Colon (tissue), 2 donors: ENCODE data around the gene C16orf92.
"Not testable (repeated sequence)": the region's sequence is repeated elsewhere in the genome, so short reads cannot be mapped to it uniquely, and the experiment has no call there.

Experiments
- FAIRE-seq: peaks from 2 replicates; lab custom pipeline; 2012; peaks lifted over from hg19 to GRCh38; lab: Jason Lieb, UNC
- donor health status: control.
- donor health status: control.

The C16orf92 gene

GRCh38 chr16:30027588-30028437 is 4.8 kb downstream of the C16orf92 start:
- no peak for FAIRE-seq

DNA sequence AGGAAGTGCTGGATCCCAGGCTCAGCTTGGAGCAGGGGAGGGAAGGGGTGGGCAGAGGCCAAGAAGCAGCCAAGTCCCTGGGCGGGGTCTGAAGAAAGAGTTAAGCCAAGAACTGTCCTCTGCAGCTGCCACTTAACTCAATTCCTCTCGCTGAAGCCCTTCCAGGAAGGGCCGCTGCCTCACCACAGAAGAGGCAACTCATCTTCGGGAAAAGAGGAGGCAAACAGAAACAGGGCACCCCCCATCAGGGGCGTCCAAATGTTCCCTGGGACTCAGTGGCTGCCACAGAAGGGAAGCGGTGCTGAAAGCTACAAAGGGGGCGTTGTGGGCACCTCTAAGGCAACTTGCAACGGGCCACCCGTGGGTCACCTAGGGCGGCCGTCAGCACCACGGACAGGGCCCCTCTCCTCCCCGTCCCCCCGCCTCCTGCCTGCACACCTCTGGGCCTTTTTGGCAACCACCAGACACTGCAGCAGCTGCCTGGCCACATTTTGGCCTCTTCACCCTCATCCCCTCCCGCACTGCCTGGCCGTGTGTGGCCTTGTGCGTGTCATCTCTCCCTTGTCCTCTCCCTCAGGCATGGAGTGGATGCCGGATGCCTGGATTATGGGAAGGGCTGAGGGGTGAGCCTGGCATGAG is 5.6 kb downstream of the C16orf92 start:
- no peak for FAIRE-seq

DNA sequence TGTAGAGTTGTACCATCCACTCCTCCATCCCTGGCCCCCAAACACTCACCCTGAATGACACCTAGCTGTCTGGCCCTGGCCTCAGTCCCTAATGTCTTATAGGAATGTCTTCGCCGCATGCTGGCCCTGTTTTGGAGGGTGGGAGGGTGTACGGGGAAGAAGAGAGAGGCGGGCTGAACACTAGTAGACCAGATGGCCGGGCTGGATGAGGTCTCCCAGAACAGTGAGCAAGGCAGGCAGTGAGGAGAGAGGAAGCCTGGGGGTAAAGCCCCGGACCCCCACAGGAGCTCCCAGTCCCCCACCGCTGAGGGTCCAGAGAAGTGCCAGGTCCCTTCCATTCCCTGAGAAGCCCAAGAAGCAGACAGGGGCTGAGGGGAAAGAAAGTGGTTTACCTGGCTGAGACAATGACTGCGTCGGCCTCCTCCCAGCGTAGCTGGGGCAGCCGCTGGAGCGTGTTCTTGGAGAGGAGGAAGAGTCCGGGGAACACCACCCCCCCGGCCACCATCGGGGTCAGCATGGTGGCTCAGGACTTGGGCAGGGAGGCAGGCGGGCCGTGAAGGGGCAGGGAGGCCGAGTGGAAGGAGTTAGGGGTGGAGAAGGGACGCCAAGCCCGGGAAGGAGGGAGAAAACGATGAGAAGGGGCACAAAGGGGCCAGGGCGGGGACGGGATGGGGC is 7.2 kb downstream of the C16orf92 start:
- no peak for FAIRE-seq

- FAIRE-seq: no peak
These were observed 7.9 kb downstream of the C16orf92 start, which contains the start of gene TLCD3B for GRCh38 chr16:30030841-30031413. Gene TLCD3B, minus strand, starts transcription at chr16:30031271. Its CDS starts 744 bp downstream, at chr16:30030527.

DNA sequence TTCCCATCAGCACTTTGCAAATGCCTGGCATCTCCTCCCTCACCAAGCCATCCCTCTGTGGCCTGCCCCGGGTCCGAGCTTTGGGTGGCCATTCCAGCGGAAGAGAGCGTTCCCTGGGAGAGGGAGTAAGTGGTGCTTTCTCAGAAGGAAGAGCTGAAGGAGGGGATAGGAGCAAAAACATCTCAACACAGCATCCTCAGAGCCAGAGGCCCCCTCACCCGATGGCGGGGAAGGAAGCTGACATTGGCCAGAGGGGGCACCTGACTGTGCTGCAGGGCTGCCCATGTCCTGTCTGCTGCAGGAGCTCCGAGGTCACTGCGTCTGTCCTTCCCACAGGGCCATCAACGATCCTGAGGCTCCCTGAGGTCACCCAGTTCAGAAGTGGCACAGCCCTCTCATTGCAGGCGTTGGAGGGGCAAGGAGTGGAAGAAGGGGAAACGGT is 8.5 kb downstream of the C16orf92 start:
- FAIRE-seq: no peak

- FAIRE-seq: no peak
These were observed 9.3 kb downstream of the C16orf92 start for GRCh38 chr16:30032083-30032819.

- FAIRE-seq: no peak
These were observed 10.3 kb downstream of the C16orf92 start for GRCh38 chr16:30033270-30033669.

GRCh38 chr16:30040221-30040620 is 17.2 kb downstream of the C16orf92 start:
- FAIRE-seq: no peak

- FAIRE-seq: not testable (repeated sequence)
These were observed 17.7 kb downstream of the C16orf92 start for GRCh38 chr16:30040690-30041089.

- no peak for FAIRE-seq
These were observed 18.8 kb downstream of the C16orf92 start for GRCh38 chr16:30041841-30042240.

GRCh38 chr16:30046178-30046577 is 23.2 kb downstream of the C16orf92 start:
- no peak for FAIRE-seq

GRCh38 chr16:30046588-30046987 is 23.6 kb downstream of the C16orf92 start:
- FAIRE-seq: no peak

GRCh38 chr16:30049871-30050270 is 26.9 kb downstream of the C16orf92 start:
- FAIRE-seq: no peak

- FAIRE-seq: no peak
These were observed 28.5 kb downstream of the C16orf92 start for GRCh38 chr16:30051518-30051917.

- no peak for FAIRE-seq
These were observed 29.8 kb downstream of the C16orf92 start for GRCh38 chr16:30052671-30053372.

DNA sequence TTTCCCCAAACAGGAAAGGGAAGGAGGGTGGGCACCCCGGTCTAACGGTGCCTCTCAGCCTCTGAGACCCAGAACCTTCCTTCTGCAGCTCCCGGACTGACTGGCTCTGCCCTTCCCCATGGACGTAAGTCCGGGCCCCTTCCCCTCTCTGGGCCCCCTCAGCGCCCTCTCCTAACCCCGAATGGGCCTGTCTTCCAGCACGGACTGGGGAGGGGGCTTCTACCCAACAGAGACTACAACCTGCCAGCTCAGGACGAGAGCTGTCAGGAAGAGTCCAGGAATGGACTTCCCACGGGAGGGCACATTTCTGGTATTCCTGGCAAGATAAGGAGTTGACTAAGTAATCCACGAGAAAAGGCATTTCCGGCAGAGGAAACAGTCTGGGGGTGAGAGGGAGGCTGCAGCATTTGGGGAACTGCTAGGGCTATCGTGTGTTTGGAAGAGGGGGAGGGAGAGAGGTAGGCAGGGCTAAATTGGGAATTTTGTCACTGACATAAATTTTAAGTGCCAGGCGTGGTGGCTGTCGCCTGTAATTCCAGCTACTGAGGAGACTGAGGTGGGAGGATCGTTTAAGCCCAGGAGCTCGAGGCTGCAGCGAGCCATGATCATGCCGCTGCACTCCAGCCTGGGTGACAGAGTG is 30.5 kb downstream of the C16orf92 start:
- no peak for FAIRE-seq

- FAIRE-seq: no peak
These were observed 31.5 kb downstream of the C16orf92 start for GRCh38 chr16:30054451-30054850.

DNA sequence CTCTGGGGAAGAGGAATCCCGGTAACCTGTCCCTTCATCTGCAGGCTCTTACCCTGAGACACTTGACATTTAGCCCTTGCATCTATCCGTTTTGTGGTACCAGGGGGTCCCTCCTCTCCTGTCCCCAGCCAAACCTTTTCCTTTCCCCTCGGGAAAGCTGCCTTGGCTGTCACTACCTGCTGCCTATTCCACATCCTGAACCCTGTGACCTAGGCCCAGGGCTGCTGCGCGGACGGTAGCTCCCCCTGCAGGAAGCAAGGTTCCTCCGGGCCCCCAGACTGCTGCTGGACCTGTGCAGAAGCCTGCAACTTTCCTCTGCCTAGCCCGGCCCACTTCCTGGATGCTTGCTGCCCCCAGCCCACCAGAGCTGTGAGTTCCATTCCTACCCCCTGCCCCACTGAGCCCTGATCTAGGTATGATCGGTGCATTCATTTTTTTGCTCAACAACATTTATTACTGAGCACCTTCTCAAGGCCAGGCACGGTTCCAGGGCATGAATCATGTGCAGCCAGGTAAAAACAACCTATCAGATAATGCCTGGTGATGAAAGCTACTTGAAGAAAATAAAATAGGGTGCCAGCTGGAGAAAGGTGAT is 32.1 kb downstream of the C16orf92 start:
- FAIRE-seq: no peak

- no peak for FAIRE-seq
These were observed 37.3 kb downstream of the C16orf92 start for GRCh38 chr16:30060346-30060745.
